ENCODE measurements around the gene PLPP4. TPM values are rescaled to one million over a fixed set of nuclear protein-coding genes. Genes with fewer than 3 reads are reported as not detected.

The PLPP4 gene
- polyA plus RNA-seq, 1 of the 3 experiments (the other 2 are of a cell fraction): 27.9 TPM

DNA sequence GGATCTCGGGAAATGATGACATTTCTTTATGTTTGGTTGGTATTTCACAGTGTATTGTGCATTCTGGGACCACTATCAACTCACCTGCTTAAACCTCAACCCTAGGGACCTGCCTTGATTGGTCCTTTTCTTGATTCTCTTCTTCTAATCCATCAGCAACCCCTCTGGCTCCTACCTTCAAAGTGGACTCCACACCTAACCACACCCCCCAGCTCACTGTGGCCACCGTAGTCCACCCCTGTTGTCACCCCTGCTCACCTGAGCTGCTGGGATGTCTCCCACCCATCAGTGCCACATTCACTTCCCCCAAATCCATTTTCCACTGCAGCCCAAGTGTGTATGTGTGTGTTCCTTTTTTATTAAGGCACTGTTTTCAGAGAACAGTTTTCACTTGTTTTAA is 145.0 kb downstream of the PLPP4 start:
- Histone ChIP-seq H2AFZ (ENCODE audit: low read depth) (no peak overlapping the region), H3K4me1 (ENCODE audit: control insufficient read depth in 1 of 2, insufficient read depth in 2 of 2, low read depth in 1 of 2, low read length in 1 of 2) (peaks cover 8 to 27% of the 10 kb centered on the region in 2 experiments; a peak in 1 of 4 replicates), H3K27ac (ENCODE audit: low read depth in 2 of 2, low read length in 1 of 2) (no peak overlapping the region), H3F3A (replicated peaks; ENCODE audit: insufficient read depth) (peaks cover 16% of the 10 kb centered on the region), H3K9ac (no peak overlapping the region), H3K9me3 (no peaks in the 10 kb centered on the region), H3K36me3 (replicated peaks in 1 of 2; ENCODE audit: control insufficient read depth in 1 of 2, insufficient read depth in 2 of 2, low read length in 1 of 2) (peaks cover 0 to 4% of the 10 kb centered on the region in 2 experiments), H3K4me2 (no peak overlapping the region), H4K20me1 (ENCODE audit: insufficient read depth) (no peaks in the 10 kb centered on the region), H3K9me2 (no peaks in the 10 kb centered on the region), H3K79me2 (ENCODE audit: insufficient read depth) (no peaks in the 10 kb centered on the region), H3K4me3 (ENCODE audit: low read depth in 2 of 2, low read length in 1 of 2) (no peak overlapping the region), H3K27me3 (ENCODE audit: insufficient read depth) (no peaks in the 10 kb centered on the region)
- DNase-seq: no peak
- TF ChIP-seq CHD2 (IDR thresholded peaks at IDR 0.05; ENCODE audit: low read length, partially characterized antibody): no peak
- TF ChIP-seq FOSL2 (IDR thresholded peaks at IDR 0.05; ENCODE audit: borderline replicate concordance, low read depth): no peak
- no peak for TF ChIP-seq TCF12 (IDR thresholded peaks at IDR 0.05)
- no peak for TF ChIP-seq RXRA (IDR thresholded peaks at IDR 0.05; ENCODE audit: borderline replicate concordance, low read depth)
- no peak for TF ChIP-seq ELF1 (IDR thresholded peaks at IDR 0.05)
- TF ChIP-seq SIN3A (IDR thresholded peaks at IDR 0.05; ENCODE audit: borderline replicate concordance, low read depth, low read length): no peak
- TF ChIP-seq MEF2A (IDR thresholded peaks at IDR 0.05; ENCODE audit: borderline replicate concordance, low read depth): no peak
- ChIA-PET POLR2A (no interaction called here), CTCF (interaction anchor here (0.6 to 5.5 kb wide), 2 partner anchors 179 to 230 kb away, joined by 3 to 43 read pairs; no protein-coding TSS in a partner anchor)
- WGBS (ENCODE audit: low lambda C conversion rate): 43% methylated on average over 2 of the region's 2 CpGs

DNA sequence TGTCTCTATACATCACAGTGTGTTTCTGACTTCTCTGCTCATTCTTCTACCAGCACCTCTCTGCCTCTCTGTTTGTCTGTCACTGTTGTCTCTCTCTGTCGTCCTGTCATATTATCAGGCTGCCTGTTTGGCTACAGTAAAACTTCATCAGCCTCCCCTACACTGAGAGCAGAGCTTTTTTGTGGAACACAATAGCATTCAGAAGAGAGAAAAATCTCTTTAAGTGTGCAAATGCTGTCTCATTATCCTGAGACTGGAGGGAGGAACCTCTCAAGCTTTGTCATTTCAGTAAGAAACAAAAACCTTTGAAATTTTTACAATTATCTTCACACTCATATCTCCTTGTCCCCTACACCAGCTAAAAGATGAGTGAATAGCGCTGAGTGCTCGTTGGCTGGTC is 148.4 kb downstream of the PLPP4 start:
- no peak for DNase-seq
- peaks cover 28% of the 10 kb centered on the region for H3F3A ChIP-seq (replicated peaks; ENCODE audit: insufficient read depth)
- no peaks in the 10 kb centered on the region for H3K36me3 ChIP-seq (replicated peaks in 1 of 2; ENCODE audit: control insufficient read depth in 1 of 2, insufficient read depth in 2 of 2, low read length in 1 of 2)
- no peaks in the 10 kb centered on the region for H3K79me2 ChIP-seq (ENCODE audit: insufficient read depth)
- no peak for TF ChIP-seq RFX5 (IDR thresholded peaks at IDR 0.05; ENCODE audit: low read length)
- no peak for TF ChIP-seq TCF12 (IDR thresholded peaks at IDR 0.05)
- TF ChIP-seq, protein P1, sequence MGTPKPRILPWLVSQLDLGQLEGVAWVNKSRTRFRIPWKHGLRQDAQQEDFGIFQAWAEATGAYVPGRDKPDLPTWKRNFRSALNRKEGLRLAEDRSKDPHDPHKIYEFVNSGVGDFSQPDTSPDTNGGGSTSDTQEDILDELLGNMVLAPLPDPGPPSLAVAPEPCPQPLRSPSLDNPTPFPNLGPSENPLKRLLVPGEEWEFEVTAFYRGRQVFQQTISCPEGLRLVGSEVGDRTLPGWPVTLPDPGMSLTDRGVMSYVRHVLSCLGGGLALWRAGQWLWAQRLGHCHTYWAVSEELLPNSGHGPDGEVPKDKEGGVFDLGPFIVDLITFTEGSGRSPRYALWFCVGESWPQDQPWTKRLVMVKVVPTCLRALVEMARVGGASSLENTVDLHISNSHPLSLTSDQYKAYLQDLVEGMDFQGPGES (IDR thresholded peaks at IDR 0.05; ENCODE audit: low read depth, low read length): no peak
- no peak for TF ChIP-seq MXI1 (IDR thresholded peaks at IDR 0.05; ENCODE audit: low read depth, low read length)
- TF ChIP-seq EP300 (IDR thresholded peaks at IDR 0.05; ENCODE audit: borderline replicate concordance in 1 of 2, low read depth in 1 of 2, low read length in 1 of 2): no peak
- H3K9ac ChIP-seq: no peak overlapping the region
- no peak overlapping the region for H3K4me2 ChIP-seq
- 47% methylated on average over 3 of the region's 3 CpGs for WGBS (ENCODE audit: low lambda C conversion rate)
- ChIA-PET CTCF (interaction anchor here (0.8 to 1.9 kb wide), 2 partner anchors 41 to 1105 kb away, joined by 3 to 6 read pairs; no protein-coding TSS in a partner anchor), POLR2A (no interaction called here)
- H2AFZ ChIP-seq (ENCODE audit: low read depth): no peak overlapping the region
- H3K27ac ChIP-seq (ENCODE audit: low read depth in 2 of 2, low read length in 1 of 2): no peak overlapping the region
- no peaks in the 10 kb centered on the region for H3K9me3 ChIP-seq
- H3K4me3 ChIP-seq (ENCODE audit: low read depth in 2 of 2, low read length in 1 of 2): no peak overlapping the region
- H3K9me2 ChIP-seq: no peaks in the 10 kb centered on the region
- no peaks in the 10 kb centered on the region for H3K27me3 ChIP-seq (ENCODE audit: insufficient read depth)
- no peaks in the 10 kb centered on the region for H4K20me1 ChIP-seq (ENCODE audit: insufficient read depth)
- H3K4me1 ChIP-seq (ENCODE audit: control insufficient read depth in 1 of 2, insufficient read depth in 2 of 2, low read depth in 1 of 2, low read length in 1 of 2): peaks cover 5 to 15% of the 10 kb centered on the region in 2 experiments; a peak in 2 of 4 replicates

All from SK-N-SH (cell line).